Measurements from ENCODE around the gene KDM4C.

KDM4C gene

GRCh38 chr9:6781476-6781875 is 23.7 kb downstream of the KDM4C start:
- TF ChIP-seq EZH2 (IDR thresholded peaks at IDR 0.05; ENCODE audit: borderline replicate concordance, low read depth, low read length, severe bottlenecking) (no peak), CTCF (IDR thresholded peaks at IDR 0.05; ENCODE audit: borderline replicate concordance, extremely low read depth, low read length, poor library complexity, severe bottlenecking) (no peak)
- Histone ChIP-seq H3K4me2 (ENCODE audit: insufficient read depth, low read length) (no peak overlapping the region), H3K27ac (ENCODE audit: low read length) (no peak overlapping the region), H3K27me3 (ENCODE audit: insufficient read depth, low read length, poor library complexity) (no peaks in the 10 kb centered on the region), H3K9ac (ENCODE audit: low read depth, low read length) (no peak overlapping the region), H3K4me3 (ENCODE audit: low read depth in 1 of 2, low read length in 2 of 2) (no peak overlapping the region), H4K20me1 (ENCODE audit: insufficient read depth, low read length) (peaks cover 35% of the 10 kb centered on the region), H3K9me3 (ENCODE audit: insufficient read depth, low read length, severe bottlenecking) (no peaks in the 10 kb centered on the region), H3K79me2 (ENCODE audit: insufficient read depth, low read length) (peaks cover 68% of the 10 kb centered on the region), H2AFZ (ENCODE audit: low read depth, low read length) (no peak overlapping the region), H3K4me1 (ENCODE audit: insufficient read depth, low read length) (peaks cover 5% of the 10 kb centered on the region; the same call in 1 of the 2 replicates), H3K36me3 (ENCODE audit: insufficient read depth, low read length) (no peaks in the 10 kb centered on the region)
- DNase-seq (no peak), ATAC-seq (ENCODE audit: insufficient read depth, low read depth) (no peak)

- Histone ChIP-seq H3K4me2 (ENCODE audit: insufficient read depth, low read length) (no peak overlapping the region), H3K9ac (ENCODE audit: low read depth, low read length) (no peak overlapping the region), H3K79me2 (ENCODE audit: insufficient read depth, low read length) (peaks cover 66% of the 10 kb centered on the region), H3K36me3 (ENCODE audit: insufficient read depth, low read length) (no peaks in the 10 kb centered on the region), H4K20me1 (ENCODE audit: insufficient read depth, low read length) (peaks cover 40% of the 10 kb centered on the region), H3K27me3 (ENCODE audit: insufficient read depth, low read length, poor library complexity) (no peaks in the 10 kb centered on the region), H3K9me3 (ENCODE audit: insufficient read depth, low read length, severe bottlenecking) (no peaks in the 10 kb centered on the region), H3K4me3 (ENCODE audit: low read depth in 1 of 2, low read length in 2 of 2) (no peak overlapping the region), H3K4me1 (ENCODE audit: insufficient read depth, low read length) (peaks cover 5% of the 10 kb centered on the region; the same call in 1 of the 2 replicates), H3K27ac (ENCODE audit: low read length) (no peak overlapping the region), H2AFZ (ENCODE audit: low read depth, low read length) (no peak overlapping the region)
- DNase-seq (no peak), ATAC-seq (ENCODE audit: insufficient read depth, low read depth) (no peak)
- no peak for TF ChIP-seq CTCF (IDR thresholded peaks at IDR 0.05; ENCODE audit: borderline replicate concordance, extremely low read depth, low read length, poor library complexity, severe bottlenecking)
- TF ChIP-seq EZH2 (IDR thresholded peaks at IDR 0.05; ENCODE audit: borderline replicate concordance, low read depth, low read length, severe bottlenecking): no peak
These were observed 24.6 kb downstream of the KDM4C start for GRCh38 chr9:6782345-6782744.

DNA sequence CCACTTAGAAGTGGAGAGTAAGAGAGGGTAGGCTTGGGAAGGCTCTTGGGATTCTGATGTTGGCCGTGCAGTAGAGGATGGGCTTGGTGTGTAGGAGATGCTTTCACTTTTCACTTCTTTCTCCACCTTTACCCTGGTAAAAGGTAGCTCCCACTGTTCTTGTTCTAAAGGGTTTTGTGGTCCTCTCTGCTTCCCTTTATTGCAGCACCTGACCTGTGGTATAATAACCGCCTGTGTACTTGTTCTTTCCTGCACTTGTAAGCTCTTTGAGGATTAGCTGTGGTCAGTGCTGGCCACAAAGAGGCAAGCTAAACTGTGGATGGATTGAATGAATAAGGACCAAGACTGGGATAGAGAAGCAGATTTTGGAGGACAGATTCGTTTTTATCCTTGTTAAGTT is 25.2 kb downstream of the KDM4C start:
- Histone ChIP-seq H4K20me1 (ENCODE audit: insufficient read depth, low read length) (peaks cover 45% of the 10 kb centered on the region), H3K9ac (ENCODE audit: low read depth, low read length) (no peak overlapping the region), H3K4me2 (ENCODE audit: insufficient read depth, low read length) (no peak overlapping the region), H3K4me1 (ENCODE audit: insufficient read depth, low read length) (peaks cover 5% of the 10 kb centered on the region; the same call in 1 of the 2 replicates), H3K36me3 (ENCODE audit: insufficient read depth, low read length) (no peaks in the 10 kb centered on the region), H3K79me2 (ENCODE audit: insufficient read depth, low read length) (peaks cover 67% of the 10 kb centered on the region), H2AFZ (ENCODE audit: low read depth, low read length) (no peak overlapping the region), H3K9me3 (ENCODE audit: insufficient read depth, low read length, severe bottlenecking) (no peaks in the 10 kb centered on the region), H3K27ac (ENCODE audit: low read length) (no peak overlapping the region), H3K27me3 (ENCODE audit: insufficient read depth, low read length, poor library complexity) (no peaks in the 10 kb centered on the region), H3K4me3 (ENCODE audit: low read depth in 1 of 2, low read length in 2 of 2) (no peak overlapping the region)
- ATAC-seq (ENCODE audit: insufficient read depth, low read depth): peak; percentile 53
- DNase-seq: no peak
- no peak for TF ChIP-seq CTCF (IDR thresholded peaks at IDR 0.05; ENCODE audit: borderline replicate concordance, extremely low read depth, low read length, poor library complexity, severe bottlenecking)
- no peak for TF ChIP-seq EZH2 (IDR thresholded peaks at IDR 0.05; ENCODE audit: borderline replicate concordance, low read depth, low read length, severe bottlenecking)

GRCh38 chr9:6783753-6784152 is 26.0 kb downstream of the KDM4C start:
- Histone ChIP-seq H3K9me3 (ENCODE audit: insufficient read depth, low read length, severe bottlenecking) (no peaks in the 10 kb centered on the region), H4K20me1 (ENCODE audit: insufficient read depth, low read length) (peaks cover 48% of the 10 kb centered on the region), H3K4me2 (ENCODE audit: insufficient read depth, low read length) (no peak overlapping the region), H3K27ac (ENCODE audit: low read length) (no peak overlapping the region), H3K27me3 (ENCODE audit: insufficient read depth, low read length, poor library complexity) (no peaks in the 10 kb centered on the region), H3K79me2 (ENCODE audit: insufficient read depth, low read length) (peaks cover 74% of the 10 kb centered on the region), H3K4me3 (ENCODE audit: low read depth in 1 of 2, low read length in 2 of 2) (no peak overlapping the region), H3K9ac (ENCODE audit: low read depth, low read length) (no peak overlapping the region), H3K4me1 (ENCODE audit: insufficient read depth, low read length) (peaks cover 5% of the 10 kb centered on the region; the same call in 1 of the 2 replicates), H3K36me3 (ENCODE audit: insufficient read depth, low read length) (no peaks in the 10 kb centered on the region), H2AFZ (ENCODE audit: low read depth, low read length) (no peak overlapping the region)
- ATAC-seq (ENCODE audit: insufficient read depth, low read depth): peak; percentile 66; the same call in 2 of the 3 replicates
- no peak for TF ChIP-seq CTCF (IDR thresholded peaks at IDR 0.05; ENCODE audit: borderline replicate concordance, extremely low read depth, low read length, poor library complexity, severe bottlenecking)
- no peak for DNase-seq

All from DND-41 (cell line).